NCI-H510A treated with DMSO at 0.1 percent for 48 hours (cell line): ENCODE results near the gene CCDC127.
A peak's percentile ranks its signal among the peaks of the same experiment; 100 is the strongest.

Experiments
- DNase-seq: peaks from one replicate; lab custom pipeline; 2025; lab: John Stamatoyannopoulos, UW

Gene CCDC127

DNA sequence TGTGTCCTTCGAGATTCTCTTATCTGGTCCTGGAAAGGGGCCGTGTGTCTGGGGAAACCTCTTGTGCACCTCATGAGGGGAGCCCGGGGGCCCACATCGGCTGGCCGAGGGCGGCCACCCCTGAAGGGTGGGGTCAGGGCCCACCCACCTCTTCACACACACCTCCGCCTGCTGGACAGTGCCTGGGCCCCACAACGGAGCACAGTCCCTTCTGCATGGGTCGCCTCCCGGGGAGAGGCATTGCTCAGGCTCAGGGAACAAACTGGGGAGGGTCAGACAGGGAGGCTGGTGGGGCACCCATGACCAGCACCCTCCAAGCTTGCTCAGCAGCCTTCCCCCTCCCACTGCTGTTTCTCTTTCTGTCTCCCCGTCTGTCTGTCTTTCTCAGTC, 28.0 kb downstream of the CCDC127 start:
- no peak for DNase-seq

DNA sequence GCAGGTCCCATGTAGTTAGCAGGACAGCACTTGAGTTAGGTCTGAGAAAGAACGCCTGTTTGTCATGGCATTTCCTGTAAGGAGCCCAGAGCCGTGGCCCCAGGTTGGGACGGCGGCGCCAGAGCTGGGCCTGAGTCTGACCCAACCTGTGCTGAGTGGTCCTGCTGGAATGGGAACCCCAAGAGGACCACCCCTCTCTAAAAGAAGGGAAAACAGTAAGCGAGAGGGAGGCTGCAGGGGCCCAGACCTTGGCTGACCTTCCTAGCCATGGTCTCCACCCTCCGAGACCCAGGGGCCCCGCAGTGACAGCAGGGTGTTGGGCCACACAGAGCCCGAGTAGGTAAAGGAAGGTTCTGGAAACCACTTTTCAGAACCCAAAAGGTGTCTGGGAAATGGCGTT, 28.5 kb downstream of the CCDC127 start:
- DNase-seq = no peak

DNA sequence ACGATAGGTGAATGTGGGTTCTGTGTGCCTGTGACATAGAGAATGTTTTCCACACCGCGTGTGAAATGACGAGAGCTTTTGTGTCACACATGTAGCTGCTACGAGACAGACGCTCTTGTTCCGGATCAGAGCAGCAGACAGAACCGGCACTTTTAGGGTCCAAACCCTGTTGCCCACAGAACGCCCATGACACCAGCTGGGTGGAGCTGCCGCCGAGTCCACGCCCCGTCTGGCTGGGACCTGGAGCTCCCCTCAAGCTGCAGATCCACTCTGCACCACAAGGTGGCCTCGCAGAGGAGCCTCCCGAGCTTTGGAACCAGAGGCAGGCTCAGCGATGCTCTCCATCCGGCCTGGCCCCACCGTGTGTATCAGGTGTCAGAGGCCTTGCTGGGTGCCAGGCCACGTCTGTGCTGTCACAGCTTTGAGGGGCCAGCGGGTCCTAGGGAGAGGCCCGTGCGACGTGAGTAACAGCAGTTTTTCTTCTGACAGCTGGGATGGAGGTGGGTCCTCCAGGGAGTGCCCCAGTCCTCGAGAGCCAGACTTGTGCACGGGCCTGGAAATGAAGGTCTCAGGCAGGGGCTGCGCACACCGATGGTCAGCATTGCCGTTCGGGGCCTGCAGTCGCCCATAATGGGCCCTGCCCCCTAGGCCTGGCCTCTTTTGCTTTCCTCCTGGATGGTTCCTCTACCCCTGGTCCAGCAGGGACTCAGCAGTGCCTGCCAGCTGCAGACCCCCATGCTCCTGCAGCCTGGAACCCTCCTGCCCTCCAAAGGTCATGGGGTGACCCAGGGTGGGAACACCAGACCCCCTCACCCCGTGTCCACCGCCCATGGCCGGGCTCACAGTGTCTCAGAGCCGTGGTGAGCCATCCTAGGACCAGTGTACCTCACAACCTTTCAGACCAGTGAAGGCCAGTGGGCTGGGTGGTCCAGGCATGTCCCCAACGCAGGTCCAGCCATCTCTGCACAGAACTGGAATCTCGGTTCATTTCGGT, 29.2 kb downstream of the CCDC127 start:
- DNase-seq = peak; percentile 99

DNA sequence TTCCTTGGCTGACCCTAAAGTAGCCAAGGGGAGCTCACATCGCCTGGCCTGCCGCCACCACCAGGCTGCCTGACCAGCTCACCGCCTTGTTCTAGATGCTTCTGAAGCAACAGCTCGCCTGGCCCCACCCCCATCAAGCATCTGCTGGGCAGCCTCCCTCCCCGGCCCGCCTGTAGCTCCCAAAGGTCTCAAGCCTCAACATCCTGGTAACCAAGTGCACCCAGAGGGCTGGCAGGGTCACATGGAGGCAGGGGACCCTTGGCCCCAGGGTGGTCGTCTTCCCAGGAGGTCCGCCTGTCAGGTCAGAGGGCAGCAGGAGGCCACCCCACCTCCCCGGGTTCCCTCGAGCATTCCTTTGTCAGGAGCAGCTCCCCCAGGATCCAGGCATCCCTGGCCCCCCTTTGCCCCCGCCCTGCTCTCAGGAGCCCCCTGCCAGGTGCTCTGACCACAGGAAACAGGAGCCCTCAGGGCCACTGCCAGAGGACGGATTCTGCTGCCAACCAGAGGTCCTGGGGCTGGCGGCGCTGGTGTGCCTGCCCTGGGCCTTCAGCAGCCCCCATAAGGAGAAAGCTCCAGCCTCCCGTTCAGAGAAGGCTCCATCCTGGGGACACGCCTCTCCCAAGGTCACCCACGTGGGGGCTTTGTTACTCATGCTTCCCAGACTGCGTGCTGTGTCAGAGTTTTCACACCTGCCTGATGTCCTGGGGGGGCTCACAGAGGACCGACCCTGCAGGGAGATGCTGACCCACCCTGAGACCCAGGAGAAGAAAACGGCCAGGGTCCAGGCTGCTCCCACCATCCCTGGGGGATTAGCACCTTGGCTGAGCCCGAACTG, 30.1 kb downstream of the CCDC127 start:
- DNase-seq = no peak

DNA sequence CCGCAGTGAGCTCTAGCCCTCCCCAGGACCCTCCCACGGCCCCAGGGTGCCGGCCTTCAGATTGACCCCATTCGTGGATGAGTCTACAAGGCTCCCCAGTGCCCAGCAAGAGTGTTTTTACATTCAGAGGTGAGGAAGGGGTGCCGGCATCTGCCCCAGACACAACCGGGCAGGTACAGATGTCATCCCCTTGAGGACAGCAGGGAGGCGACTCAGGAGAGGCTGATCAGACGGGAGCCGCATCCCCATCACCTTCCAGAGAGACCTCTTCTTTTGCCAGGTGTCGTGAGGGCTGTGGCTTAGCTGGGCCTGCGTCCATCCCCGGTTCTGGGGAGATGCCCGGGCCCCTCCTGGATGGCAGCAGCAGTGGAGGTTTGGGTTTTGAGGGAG, 30.9 kb downstream of the CCDC127 start:
- no peak for DNase-seq

DNA sequence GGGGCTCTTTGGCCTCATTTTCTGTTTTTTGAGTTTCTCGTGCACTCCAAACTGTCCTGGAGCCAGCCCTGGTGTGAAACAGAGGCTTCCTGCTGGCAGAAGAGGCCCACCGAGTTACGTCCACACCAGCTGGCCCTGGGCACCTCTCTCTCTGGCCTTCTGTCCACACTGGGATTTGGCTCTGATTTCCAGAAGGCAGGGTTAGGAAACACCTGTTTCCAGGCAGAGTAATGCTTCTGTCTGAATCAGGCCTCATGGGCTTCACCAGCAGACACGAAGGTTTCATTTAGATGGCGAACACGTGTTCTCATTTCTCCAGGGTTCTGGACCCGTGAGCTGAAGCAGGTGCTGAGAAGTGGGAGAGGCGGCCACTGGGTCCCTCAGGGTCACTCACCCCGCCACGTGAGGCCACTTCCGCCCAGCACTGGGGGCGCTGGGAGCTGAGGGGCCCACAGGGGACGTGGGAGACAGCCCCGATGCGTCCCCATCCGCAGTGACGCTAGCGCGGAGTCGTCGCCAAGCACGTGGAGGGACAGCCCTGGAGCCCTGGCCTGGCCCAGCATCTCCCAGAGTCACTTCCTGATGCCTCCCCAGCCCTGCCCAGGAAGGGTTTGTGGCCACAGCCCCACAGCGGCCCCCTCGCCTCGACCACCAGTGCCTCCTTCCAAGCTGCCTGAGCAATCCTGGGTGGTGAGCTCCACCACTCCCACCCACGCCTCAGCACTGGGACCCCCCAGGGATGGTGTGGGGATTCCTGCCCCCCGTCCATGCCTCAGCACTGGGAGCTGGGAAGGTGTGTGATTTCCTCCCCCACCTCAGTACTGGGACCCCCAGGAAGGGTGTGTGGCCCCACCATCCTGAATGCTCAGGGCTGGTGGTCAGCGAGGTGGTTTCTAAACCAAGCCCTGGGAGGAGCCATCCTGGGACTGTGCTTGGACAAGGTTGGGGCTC, 31.6 kb downstream of the CCDC127 start:
- DNase-seq = no peak

DNA sequence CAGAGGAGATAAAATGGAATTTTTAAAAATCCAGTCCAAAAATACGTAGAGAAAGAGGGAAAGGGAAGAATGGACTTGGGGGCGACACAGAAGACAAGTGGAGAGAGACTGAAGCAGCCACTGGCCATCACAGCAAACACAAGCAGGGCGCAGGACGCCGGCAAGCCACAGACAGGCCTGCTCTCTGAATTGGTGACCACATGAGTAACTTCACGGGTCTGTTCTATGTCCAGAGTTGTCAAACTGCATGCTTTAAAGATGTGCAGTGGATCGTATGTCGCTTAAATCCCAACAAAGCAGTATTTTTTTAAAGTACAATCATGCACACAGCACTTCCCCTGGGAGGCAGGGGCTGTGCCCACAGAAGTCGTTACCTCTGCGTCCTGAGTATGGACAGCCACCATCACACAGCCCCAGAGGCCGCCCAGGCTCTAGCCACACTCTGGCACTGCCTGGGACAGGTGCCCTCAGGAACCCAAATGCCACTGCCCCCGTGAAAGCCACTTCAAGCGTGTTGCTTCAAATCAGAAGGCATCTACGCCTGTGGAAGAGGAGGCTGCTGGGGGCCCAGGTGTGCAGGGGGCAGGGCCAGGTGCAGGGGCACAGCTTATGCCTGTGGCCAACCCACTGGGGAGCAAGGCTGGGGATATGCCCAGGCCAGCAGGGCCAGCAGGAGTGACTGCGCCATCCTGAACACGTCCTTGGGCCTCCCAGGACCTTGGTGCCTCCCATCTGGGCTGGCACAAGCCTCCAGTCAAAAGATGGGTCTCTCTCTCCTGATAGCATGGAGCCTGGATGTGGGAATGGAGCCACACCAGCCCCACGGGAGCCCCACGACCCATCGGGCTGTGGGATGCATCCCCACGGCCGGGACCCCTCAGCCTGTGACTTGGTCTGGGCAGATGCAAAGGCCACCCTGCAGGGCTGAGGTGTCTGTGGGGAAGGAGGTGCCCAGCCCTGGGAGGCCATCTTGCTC, 32.6 kb downstream of the CCDC127 start:
- DNase-seq = no peak

DNA sequence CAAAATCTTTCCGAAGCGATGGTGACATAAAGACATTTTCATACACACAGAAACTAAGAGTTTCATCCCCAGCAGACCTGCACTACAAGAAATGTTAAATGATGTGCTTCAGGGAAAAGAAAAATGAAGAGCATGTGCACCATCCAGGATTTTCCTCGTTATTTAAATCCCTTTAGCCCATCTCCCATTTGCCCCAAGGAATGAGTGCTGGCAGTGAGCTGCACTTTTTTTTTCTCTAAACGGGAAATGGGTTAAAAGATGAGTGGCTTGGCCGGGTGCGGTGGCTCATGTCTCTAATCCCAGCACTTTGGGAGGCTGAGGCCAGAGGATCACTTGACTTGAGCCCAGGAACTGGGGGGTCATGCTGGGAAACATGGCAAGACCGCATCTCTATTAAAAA, 33.5 kb downstream of the CCDC127 start:
- DNase-seq = no peak

DNA sequence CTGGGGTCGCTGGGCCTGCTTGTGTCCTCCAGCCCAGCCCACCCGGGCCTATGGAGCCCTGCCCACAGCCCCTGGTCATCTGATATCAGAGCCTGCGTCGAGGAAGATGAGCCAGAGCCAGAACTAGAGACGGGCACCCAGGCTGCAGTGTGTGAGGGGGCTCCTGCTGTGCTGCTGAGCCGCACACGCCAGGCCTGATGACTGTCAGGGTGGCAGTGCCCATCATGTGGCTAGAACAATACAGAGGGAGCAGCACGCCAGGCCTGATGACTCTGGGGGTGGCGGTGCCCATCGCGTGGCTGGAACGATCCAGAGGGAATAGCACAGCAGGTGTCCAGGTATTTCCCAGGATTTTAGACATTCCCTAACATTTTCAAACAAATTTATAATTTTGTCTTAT, 35.8 kb downstream of the CCDC127 start:
- no peak for DNase-seq

DNA sequence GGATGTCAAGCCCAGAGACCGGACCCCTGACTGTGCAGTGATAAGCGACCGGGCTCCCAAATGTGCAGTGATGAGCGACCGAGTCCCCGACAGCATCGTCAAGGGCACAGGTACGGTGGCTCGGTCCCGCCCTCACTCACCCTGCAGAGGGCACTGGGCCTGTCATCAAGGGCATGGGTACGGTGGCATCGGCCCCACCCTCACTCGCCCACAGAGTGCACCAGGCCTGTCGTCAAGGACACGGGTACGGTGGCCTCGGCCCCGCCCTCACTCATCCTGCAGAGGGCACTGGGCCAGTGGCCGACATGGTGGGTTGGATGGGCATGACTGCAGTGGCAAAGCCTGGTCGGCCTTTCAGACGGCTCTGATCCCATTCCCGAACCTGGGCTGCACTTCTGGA, 36.4 kb downstream of the CCDC127 start:
- no peak for DNase-seq

DNA sequence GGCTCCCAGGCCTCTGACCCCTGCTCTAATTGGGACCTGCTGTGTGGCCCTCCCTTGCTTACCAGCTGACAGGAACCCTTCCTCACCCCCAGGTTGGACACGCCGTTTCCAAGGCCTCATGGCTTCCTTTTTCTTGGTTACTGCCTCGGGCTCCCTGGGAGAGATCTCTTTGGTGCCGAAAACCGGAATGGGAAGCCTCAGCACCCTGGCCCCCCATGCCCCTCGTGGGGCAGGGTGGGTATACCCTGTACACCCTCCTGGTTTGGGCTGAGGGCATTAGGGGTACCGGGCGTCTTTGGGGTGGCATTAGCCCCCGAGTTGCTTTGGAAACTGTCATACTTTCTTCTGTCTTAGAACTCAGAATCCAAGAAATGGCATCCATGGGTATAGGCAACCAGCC, 36.8 kb downstream of the CCDC127 start:
- DNase-seq = no peak

DNA sequence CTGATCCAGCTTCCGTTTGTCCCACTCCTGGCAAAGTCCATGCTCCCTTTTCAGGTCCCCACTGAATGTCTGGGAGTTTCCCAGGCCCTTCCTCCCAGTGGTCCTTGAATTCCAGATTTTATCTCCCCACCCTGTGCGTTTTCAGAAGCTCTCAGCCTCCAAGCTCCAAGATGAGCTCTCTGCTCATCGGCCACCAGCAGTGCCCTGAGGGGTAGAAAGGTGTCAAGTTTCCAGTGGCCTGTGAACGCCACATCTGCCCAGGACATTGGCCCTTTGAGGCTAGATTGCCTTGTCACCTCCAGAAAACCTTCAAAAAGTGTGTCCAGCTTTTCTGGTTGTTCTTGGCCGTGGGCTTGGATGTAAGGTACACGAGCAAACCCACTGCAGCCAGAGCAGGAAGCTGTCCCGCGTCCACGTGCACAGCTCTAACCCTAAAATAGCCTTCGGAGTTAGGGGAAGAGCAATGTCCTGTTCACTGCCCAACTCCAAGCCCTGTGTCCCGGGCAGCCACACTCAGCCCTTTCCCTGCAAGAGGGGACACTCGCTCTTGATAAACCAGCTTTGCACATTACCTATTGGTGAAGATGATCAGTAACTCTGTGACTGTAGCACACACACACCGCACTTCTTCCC, 37.6 kb downstream of the CCDC127 start:
- DNase-seq = no peak

DNA sequence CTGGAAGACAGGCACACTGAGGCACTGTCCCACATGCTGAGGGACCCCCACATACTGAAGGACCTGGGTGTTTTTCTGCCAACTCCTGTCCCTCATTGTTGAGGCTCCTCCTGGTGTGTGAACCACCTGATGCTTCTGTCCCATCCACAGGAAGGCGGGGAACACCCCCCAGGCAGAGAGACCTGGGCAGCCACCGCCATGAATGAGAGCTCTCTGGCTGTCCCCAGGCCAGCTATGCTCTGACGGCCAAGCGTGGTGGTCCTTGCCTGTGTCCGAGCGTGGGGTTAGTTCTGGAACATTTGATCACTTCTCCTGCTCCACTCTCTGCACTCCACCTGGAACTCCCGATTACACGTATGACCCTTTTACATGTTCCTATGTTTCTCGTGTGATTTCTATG, 38.6 kb downstream of the CCDC127 start:
- no peak for DNase-seq

DNA sequence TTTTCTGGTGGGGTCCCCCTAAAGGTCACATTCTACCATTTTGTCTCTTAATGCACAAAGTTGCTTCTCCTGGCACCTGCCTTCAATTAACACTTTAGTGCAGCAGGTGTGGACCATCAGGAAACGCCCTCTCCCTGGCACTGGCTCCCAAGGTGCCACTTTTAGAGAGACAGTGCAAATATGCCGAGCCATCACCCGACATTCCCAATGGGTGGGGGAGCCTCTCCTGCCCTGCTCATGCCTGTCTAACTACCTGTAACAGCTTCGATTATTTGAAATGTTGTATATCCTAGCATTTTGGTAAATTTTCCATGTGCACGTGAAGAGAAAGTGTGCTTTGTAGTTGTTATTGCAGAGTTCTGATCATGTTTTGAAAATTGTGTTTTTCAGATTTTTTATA, 39.8 kb downstream of the CCDC127 start:
- peak; percentile 55 for DNase-seq

DNA sequence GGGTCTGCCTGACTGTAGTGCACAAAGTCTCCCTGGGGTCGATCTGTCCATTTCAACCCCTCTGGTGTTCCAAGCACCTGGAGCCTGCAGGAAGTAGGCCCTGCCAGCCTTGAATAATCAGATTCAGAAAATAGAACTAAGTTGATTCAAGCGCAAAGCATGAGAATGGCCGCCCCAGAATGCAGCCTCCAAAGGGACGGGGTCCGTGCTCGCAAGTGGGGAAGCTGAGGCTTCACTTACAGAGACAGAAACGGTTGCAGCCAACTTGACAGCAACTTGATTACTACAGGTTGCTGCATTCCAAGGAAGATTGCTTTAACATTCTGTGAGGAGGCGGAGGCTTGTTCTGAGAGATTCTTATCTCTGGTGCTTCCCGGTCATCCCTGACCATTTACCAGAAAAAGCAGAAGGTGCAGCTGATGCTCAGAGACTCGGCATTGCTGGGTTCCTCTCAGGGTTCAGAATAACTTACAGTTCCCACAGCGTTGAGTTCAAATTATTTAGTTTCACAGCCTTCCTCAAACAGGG, 41.6 kb downstream of the CCDC127 start:
- no peak for DNase-seq

DNA sequence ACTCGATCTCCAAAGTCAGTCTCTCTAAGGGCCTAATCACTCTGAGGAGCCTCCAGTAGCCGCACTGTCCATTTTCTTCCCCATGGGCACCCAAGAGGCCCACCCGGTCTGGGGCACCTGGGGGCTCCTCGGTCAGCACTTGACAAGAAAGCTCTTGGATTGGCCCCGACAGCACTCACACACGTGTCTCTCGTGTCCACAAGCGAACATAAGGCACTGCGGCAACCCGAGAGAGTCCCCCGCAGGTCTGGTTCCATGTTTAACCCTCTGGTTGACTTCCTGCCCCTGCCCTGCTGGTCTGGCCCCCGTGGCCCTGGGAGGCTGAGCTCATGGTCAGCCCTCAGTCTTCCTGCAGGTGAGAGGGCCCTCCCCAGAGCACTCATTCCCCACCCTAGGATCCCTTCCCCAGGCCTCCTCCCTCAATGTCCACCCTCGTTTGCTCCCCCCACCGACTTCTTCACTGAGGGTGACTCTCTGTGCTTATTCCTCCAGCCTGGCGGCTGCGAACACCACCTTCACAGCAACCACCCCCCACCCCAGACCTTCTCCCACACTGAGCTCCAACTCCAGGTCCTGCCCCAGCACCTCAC, 43.0 kb downstream of the CCDC127 start:
- no peak for DNase-seq

DNA sequence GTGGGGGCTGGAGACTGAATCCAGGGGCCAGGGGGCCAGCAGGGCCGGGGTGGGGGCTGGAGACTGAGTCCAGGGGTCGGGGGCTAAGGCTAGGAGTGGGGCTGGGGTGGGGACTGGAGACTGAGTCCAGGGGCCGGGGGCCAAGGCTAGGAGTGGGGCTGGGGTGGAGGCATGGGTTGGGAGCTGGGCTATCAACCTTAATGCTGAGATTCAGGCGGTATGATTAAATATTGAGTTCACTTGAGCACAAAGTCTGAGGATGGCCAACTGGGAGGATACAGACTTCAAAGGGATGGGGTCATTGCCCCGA, 43.7 kb downstream of the CCDC127 start:
- DNase-seq = no peak

DNA sequence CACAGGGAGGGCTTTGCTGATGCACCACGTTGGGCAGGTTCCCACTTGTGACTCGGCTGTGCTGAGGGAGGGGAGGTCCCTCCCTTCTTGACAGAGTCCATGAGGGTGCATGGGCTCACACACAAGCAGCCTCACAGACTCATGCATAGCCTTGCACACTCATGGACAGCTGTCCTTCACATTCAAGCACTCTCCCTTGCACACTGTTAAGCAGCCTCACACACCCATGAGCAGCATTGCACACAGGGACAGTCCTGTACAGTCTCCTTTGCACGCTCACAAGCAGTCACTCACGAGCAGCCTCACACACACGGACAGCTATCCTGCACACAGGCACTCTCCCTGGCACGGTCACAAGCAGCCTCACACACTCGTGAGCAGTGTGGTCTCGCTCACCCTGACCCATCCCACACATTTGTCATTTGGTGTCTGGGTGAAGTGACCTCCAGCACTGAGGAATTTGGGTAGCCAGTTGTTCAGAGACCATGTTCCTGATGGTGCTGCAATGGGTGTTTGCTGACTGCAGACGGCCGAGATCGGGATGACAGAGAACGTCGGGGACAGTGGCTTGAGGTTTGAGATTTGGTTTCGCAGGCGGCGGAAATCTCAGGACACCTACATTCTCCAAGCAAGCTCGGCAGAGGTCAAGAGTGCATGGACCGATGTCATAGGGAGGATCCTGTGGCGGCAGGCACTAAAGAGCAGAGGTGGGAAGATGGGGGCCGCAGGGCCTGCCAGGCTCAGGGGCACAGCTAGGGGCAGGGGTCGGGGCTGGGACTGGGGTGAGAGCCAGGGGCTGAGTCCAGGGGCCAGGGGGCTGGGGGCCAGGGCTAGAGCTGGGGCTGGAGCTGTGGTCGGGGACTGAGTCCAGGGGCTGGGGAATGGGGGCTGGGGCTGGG, 44.3 kb downstream of the CCDC127 start:
- DNase-seq = no peak

DNA sequence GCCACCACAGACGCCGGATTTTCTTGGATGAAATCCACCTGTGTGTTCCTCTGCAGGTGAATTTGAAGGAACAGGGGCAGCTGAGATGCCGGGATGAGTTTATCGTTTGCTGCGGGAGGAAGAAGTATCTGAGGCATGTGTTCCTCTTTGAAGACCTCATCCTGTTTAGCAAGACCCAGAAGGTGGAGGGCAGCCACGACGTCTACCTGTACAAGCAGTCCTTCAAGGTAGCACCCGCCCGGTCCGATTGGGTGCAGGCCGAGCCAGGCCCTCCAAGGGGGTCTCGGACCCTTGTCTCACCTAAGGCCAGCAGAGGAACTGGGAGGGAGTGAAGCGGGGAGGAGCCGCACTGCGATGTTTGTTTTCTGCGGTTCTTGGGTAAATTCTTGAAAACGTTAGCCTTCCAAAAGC, 45.1 kb downstream of the CCDC127 start:
- no peak for DNase-seq
